RWPE1 (cell line): ENCODE results near the gene SMARCA4.
A peak's percentile ranks its signal among the peaks of the same experiment; 100 is the strongest.

Experiments
- CTCF ChIA-PET: fragments of 350-600 bp; sonication (Branson Sonifier 250); formaldehyde crosslinking; extraction: SDS; loops from one replicate; lab custom pipeline; 2021; lab: Yijun Ruan, JAX
- POLR2A ChIA-PET: fragments of 400-600 bp; formaldehyde crosslinking; extraction: SDS; loops from one replicate; lab custom pipeline; 2020; ENCODE audit warnings: antibody characterized with exemption; ENCODE audit not compliant: low non-redundant PET; lab: Yijun Ruan, JAX
- DNase-seq: peaks from one replicate; pipeline ENCODE4 v3.0.0; 2012; ENCODE audit warnings: low spot score
- H3K27ac ChIP-seq: fragments of 450-650 bp; 2 replicates; pipeline ENCODE4 v1.5.1; 2017
- TF ChIP-seq, protein P1 (sequence below): fragments of 450-650 bp; conservative IDR thresholded peaks from 2 replicates; pipeline ENCODE4 v1.5.1; 2017; ENCODE audit warnings: low read depth, mild to moderate bottlenecking

The SMARCA4 gene

DNA sequence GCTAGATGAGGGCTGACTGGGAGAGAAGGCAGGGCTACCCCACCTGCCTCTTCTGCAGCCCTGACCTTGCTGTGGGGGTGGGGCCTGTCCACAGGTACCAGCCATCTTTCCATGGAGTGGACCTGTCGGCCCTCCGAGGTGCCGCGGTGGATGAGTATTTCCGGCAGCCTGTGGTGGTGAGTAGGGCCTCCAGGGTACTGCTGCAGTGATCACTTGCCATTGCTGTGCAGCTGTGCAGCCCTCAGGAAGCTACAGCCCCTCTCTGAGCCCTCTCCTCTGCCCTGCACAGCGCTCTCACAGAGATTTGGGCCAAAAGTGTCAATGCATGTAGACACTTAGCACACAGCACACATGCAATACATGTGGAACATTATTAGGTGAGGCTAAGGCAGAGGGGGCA, 44.2 kb upstream of the SMARCA4 start:
- DNase-seq, result no peak
- POLR2A ChIA-PET, result no interaction called here
- CTCF ChIA-PET, result interaction anchor here (0.5 to 1.1 kb wide), 2 partner anchors 44 to 52 kb away, joined by 3 read pairs; no protein-coding TSS in a partner anchor
- peak overlapping the region; percentile 94 for H3K27ac ChIP-seq
- TF ChIP-seq, protein P1, sequence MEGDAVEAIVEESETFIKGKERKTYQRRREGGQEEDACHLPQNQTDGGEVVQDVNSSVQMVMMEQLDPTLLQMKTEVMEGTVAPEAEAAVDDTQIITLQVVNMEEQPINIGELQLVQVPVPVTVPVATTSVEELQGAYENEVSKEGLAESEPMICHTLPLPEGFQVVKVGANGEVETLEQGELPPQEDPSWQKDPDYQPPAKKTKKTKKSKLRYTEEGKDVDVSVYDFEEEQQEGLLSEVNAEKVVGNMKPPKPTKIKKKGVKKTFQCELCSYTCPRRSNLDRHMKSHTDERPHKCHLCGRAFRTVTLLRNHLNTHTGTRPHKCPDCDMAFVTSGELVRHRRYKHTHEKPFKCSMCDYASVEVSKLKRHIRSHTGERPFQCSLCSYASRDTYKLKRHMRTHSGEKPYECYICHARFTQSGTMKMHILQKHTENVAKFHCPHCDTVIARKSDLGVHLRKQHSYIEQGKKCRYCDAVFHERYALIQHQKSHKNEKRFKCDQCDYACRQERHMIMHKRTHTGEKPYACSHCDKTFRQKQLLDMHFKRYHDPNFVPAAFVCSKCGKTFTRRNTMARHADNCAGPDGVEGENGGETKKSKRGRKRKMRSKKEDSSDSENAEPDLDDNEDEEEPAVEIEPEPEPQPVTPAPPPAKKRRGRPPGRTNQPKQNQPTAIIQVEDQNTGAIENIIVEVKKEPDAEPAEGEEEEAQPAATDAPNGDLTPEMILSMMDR, result no peak

GRCh38 chr19:10918359-10918758, 42.5 kb upstream of the SMARCA4 start:
- ChIA-PET CTCF (interaction anchor here (1.6 kb wide), 1 partner anchor 47 kb away, joined by 3 read pairs; no protein-coding TSS in a partner anchor), POLR2A (interaction anchor here (0.5 kb wide), 1 partner anchor 195 kb away, joined by 4 read pairs; no protein-coding TSS in a partner anchor)
- TF ChIP-seq, protein P1, result no peak
- H3K27ac ChIP-seq, result peak overlapping the region; percentile 94
- no peak for DNase-seq

- POLR2A ChIA-PET, result no interaction called here
These were observed 41.2 kb upstream of the SMARCA4 start for GRCh38 chr19:10919352-10920287.

GRCh38 chr19:10920288-10920655, 40.6 kb upstream of the SMARCA4 start:
- DNase-seq, result no peak
- CTCF ChIA-PET, result no interaction called here
- H3K27ac ChIP-seq, result peak overlapping the region; percentile 52
- TF ChIP-seq, protein P1, result no peak
- POLR2A ChIA-PET, result no interaction called here

More at GRCh38 chr19:10919352-10920287, 41.2 kb upstream of the SMARCA4 start:
- TF ChIP-seq, protein P1, result no peak
- H3K27ac ChIP-seq, result peak overlapping the region; percentile 52
- CTCF ChIA-PET, result no interaction called here
- no peak for DNase-seq

GRCh38 chr19:10920781-10921180, 40.0 kb upstream of the SMARCA4 start:
- POLR2A ChIA-PET, result no interaction called here

More at GRCh38 chr19:10920781-10921180, 40.0 kb upstream of the SMARCA4 start:
- CTCF ChIA-PET, result no interaction called here
- TF ChIP-seq, protein P1, result no peak
- peak overlapping the region; percentile 52 for H3K27ac ChIP-seq
- DNase-seq, result no peak
